Mucosa of descending colon (tissue), 3 donors: Measurements from ENCODE around the gene MAP3K3. TPM values are rescaled to one million over a fixed set of nuclear protein-coding genes. Genes with fewer than 3 reads are reported as not detected.

Source experiments
- ATAC-seq: fragments of 200-7000 bp; cut with Tn5 transposase; one replicate; pipeline ENCODE4 v1.9.1; 2020; ENCODE audit warnings: mild to moderate bottlenecking, moderate library complexity
- DNase-seq, 3 donors: peaks; one replicate each; pipeline ENCODE4 v3.0.0-alpha.2; 2020
- H3K36me3 ChIP-seq: fragments of 200-600 bp; one replicate; pipeline ENCODE4 v1.8.0; 2021; ENCODE audit warnings: low read depth, mild to moderate bottlenecking
- H3K4me1 ChIP-seq: fragments of 200-600 bp; one replicate; pipeline ENCODE4 v1.8.0; 2021; ENCODE audit warnings: low read depth, mild to moderate bottlenecking
- H3K4me3 ChIP-seq: fragments of 200-600 bp; one replicate; pipeline ENCODE4 v1.8.0; 2021; ENCODE audit warnings: mild to moderate bottlenecking
- H3K9me3 ChIP-seq: fragments of 200-600 bp; one replicate; pipeline ENCODE4 v1.8.0; 2021; ENCODE audit warnings: mild to moderate bottlenecking
- intact Hi-C, 2 donors: fragments of 100-400 bp; cut with DNase I in 1 of 2; cut with micrococcal nuclease in 1 of 2; formaldehyde crosslinking; loops; one replicate each; pipeline versions ENCODE4 v1.11.0 to v1.11.1; 2022; cut with DNase I, micrococcal nuclease
- total RNA-seq, 3 donors: library from RNA; stranded (reverse); fragmentation: NEBNext Ultra II Directional in 2 of 3; extraction: Animal tissue kit (Norgen Biotek cat#: 25700) in 2 of 3; gene quantifications; one replicate each; pipeline versions ENCODE4 v1.2.1 to v1.2.4, GENCODE V29; 2021 to 2023
- TF ChIP-seq, protein P1 (sequence below): fragments of 200-600 bp; IDR thresholded peaks from one replicate; pipeline ENCODE4 v1.8.0; 2022; ENCODE audit warnings: antibody characterized with exemption, mild to moderate bottlenecking
- donor health status: DM: no; HTN: no; CAD: no; lungs with moderate emphysema.
- donor health status: DM: no; HTN: no; CAD: no.
- donor health status: DM: no; HTN: yes; CAD: no.

The MAP3K3 gene
- total RNA-seq, 3 donors from 2014 or later: 13.0 to 54.7 (median 18.5) TPM

DNA sequence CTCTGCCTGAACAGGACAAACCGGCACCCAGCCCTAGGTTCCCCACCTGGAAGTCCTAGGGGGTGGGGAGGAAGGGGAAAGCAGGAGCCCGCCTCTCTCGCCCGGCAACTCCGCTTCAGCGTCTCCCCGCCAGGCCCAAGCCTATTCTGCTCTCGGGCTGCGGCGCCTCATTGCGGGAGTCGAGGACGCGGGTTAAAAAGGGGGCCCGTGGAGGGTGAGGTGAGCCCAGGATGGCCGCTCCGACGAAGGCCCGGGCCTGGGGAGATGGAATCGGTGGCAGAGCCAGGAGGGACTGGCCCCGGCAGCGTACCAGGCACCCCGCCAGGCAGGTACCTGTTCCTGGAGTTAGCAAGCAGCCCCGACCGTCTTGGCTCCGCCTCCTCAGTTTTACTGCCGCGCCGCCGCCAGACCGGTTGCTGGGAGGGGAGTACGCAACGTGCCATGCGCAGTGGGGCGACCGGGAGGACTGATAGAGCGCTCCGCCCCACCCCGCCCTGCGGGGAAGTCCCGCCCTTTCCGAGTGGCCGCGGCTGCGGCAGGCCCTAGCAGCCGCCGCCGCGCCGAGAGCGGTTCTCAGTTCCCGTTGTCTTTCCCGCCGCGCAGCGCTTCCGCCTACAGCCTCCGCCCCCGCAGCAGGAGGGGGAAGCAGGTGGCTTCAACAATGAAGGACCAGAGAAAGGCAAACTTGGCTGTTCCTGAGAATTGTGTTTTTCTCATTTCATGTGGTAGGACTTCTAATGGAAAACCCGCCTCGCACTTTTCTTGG is 119.4 kb downstream of the MAP3K3 start, which contains the start of gene STRADA:
STRADA (minus strand) TSS at position 392 of the 766 bp plus-strand sequence. CDS start 13,430 bp downstream, outside the sequence.
- H3K9me3 ChIP-seq: no peaks in the 10 kb centered on the region
- ATAC-seq (peak; percentile 94), DNase-seq (peak; percentile 99 to 100 (median 100))
- H3K4me3 ChIP-seq: peak within 1 kb of the TSS; percentile 67
- intact Hi-C loops: no loop called here
- peaks cover 4% of the 10 kb centered on the region for H3K36me3 ChIP-seq
- peaks cover 8% of the 10 kb centered on the region for H3K4me1 ChIP-seq
- TF ChIP-seq, protein P1, sequence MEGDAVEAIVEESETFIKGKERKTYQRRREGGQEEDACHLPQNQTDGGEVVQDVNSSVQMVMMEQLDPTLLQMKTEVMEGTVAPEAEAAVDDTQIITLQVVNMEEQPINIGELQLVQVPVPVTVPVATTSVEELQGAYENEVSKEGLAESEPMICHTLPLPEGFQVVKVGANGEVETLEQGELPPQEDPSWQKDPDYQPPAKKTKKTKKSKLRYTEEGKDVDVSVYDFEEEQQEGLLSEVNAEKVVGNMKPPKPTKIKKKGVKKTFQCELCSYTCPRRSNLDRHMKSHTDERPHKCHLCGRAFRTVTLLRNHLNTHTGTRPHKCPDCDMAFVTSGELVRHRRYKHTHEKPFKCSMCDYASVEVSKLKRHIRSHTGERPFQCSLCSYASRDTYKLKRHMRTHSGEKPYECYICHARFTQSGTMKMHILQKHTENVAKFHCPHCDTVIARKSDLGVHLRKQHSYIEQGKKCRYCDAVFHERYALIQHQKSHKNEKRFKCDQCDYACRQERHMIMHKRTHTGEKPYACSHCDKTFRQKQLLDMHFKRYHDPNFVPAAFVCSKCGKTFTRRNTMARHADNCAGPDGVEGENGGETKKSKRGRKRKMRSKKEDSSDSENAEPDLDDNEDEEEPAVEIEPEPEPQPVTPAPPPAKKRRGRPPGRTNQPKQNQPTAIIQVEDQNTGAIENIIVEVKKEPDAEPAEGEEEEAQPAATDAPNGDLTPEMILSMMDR: no peak

Other genes with a start within 250 kb of the MAP3K3 start
- gene CYB561, start 176.1 kb upstream of the MAP3K3 start, total RNA-seq: 10 to 100 TPM; 38.1 to 54.9 (median 51.3) TPM
- 10 to 100 TPM; 16.0 to 24.6 (median 23.0) TPM for gene ACE, start 145.4 kb upstream of the MAP3K3 start, total RNA-seq
- under 1 TPM in 2 of 3 donors, not detected in 1; 0.58 to 0.64 TPM for gene KCNH6, start 99.1 kb upstream of the MAP3K3 start, total RNA-seq
- 10 to 100 TPM; 69.0 to 87.3 (median 84.9) TPM for gene DCAF7, start 71.9 kb upstream of the MAP3K3 start, total RNA-seq
- gene TACO1, start 21.5 kb upstream of the MAP3K3 start, total RNA-seq: 10 to 100 TPM; 21.7 to 34.4 (median 29.7) TPM
- 10 to 100 TPM in 1 of 3 donors, 1 to 10 TPM in 2; 5.6 to 13.2 (median 8.4) TPM for gene LIMD2, start 77.7 kb downstream of the MAP3K3 start, total RNA-seq
- gene STRADA, start 119.4 kb downstream of the MAP3K3 start, total RNA-seq: 10 to 100 TPM; 29.1 to 34.0 (median 29.6) TPM
- 100 to 1,000 TPM in 2 of 3 donors, 10 to 100 TPM in 1; 94.9 to 139 (median 128) TPM for gene CCDC47, start 151.2 kb downstream of the MAP3K3 start, total RNA-seq
- 100 to 1,000 TPM in 1 of 3 donors, 10 to 100 TPM in 2; 86.1 to 137 (median 89.9) TPM for gene DDX42, start 151.8 kb downstream of the MAP3K3 start, total RNA-seq
- 100 to 1,000 TPM in 1 of 3 donors, 10 to 100 TPM in 2; 73.3 to 151 (median 96.4) TPM for gene PSMC5, start 205.0 kb downstream of the MAP3K3 start, total RNA-seq
- gene FTSJ3, start 205.2 kb downstream of the MAP3K3 start, total RNA-seq: 10 to 100 TPM; 26.9 to 48.2 (median 29.4) TPM
- 10 to 100 TPM; 76.6 to 82.1 (median 80.4) TPM for gene SMARCD2, start 220.3 kb downstream of the MAP3K3 start, total RNA-seq